HFF-Myc (cell line): ENCODE data around the gene PPA2.
"Not testable (repeated sequence)": the region's sequence is repeated elsewhere in the genome, so short reads cannot be mapped to it uniquely, and the experiment has no call there.

Experiments
- DNase-seq: peaks from one replicate; pipeline ENCODE4 v3.0.0-alpha.2; 2011; ENCODE audit warnings: low read depth; ENCODE audit errors: extremely low read depth
- H3K4me3 ChIP-seq: replicated peaks from 2 replicates; pipeline ENCODE4 v1.5.1; 2011; ENCODE audit warnings: low read depth, mild to moderate bottlenecking, control low read depth, low read length
- TF ChIP-seq, protein P1 (sequence below): IDR thresholded peaks from 2 replicates; pipeline ENCODE4 v1.5.1; 2012; ENCODE audit warnings: mild to moderate bottlenecking, low read depth, low read length, control low read depth; ENCODE audit errors: missing control alignments

Gene PPA2

DNA sequence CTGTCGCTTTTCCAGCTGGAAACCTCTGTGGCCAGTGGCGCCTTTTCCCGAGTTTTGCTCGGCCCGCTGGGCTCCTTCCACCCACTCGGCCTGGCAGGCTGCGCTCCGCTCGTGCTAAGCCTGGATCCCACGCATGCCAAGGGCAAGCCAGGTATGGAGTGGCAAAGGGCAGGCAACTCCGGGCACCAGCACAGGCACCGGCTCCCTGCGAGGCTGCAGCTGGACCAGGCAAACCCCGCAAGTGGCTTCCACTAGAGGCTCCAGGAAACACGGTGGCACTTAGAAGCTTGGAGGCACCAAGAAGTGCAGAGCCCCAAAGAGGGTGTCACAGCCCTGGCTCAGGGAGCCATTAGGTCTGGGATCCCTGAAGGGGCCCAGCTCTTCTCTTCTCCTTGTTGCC is 59.5 kb downstream of the PPA2 start:
- DNase-seq: no peak
- TF ChIP-seq, protein P1, sequence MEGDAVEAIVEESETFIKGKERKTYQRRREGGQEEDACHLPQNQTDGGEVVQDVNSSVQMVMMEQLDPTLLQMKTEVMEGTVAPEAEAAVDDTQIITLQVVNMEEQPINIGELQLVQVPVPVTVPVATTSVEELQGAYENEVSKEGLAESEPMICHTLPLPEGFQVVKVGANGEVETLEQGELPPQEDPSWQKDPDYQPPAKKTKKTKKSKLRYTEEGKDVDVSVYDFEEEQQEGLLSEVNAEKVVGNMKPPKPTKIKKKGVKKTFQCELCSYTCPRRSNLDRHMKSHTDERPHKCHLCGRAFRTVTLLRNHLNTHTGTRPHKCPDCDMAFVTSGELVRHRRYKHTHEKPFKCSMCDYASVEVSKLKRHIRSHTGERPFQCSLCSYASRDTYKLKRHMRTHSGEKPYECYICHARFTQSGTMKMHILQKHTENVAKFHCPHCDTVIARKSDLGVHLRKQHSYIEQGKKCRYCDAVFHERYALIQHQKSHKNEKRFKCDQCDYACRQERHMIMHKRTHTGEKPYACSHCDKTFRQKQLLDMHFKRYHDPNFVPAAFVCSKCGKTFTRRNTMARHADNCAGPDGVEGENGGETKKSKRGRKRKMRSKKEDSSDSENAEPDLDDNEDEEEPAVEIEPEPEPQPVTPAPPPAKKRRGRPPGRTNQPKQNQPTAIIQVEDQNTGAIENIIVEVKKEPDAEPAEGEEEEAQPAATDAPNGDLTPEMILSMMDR: no peak
- no peak overlapping the region for H3K4me3 ChIP-seq

DNA sequence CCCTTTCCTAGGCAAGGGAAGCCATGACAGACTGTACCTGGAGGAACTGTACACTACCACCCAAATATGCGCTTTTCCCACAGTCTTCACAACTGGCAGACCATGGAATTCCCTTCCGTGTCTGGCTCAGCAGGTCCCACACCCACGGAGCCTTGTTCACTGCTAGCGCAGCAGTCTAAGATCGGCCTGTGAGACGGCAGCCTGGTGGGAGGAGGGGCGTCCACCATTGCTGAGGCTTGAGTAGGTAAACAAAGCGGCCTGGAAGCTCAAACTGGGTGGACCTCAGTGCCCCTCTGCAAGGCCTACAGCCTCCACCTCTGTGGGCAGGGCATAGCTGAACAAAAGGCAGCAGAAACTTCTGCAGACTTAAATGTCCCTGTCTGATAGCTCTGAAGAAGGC is 64.7 kb downstream of the PPA2 start:
- H3K4me3 ChIP-seq, DNase-seq: not testable (repeated sequence)

- TF ChIP-seq, protein P1: no peak
- DNase-seq: no peak
- no peak overlapping the region for H3K4me3 ChIP-seq
Measured at GRCh38 chr4:105400901-105401677, 72.8 kb downstream of the PPA2 start.

DNA sequence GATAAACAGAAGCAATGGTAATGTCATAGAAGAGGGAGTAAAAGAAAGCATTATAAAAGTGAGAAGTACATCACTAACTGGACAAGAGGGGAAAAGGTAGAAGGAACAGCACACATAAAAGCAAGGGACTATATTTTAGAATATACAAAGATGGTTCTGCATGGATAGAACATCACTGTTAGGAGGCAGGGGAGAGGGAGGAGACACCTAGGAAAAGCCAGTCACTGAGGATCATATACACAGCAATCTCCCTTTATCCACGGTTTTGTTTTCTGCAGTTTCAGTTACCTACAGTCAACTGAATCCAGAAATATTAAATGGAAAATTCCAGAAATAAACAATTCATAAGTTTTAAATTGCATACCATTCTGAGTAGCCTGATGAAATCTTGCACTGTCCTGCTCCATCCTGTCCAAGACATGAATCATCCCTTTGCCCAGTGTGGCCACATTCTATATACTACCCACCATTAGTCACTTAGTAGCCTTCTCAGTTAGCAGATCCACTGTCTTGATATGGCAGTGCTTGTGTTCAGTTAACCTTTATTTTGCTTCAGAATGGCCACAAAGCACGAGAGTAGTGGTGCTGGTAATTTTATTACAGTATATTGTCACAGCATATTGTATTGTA is 74.2 kb downstream of the PPA2 start:
- H3K4me3 ChIP-seq: no peak overlapping the region
- TF ChIP-seq, protein P1: no peak
- DNase-seq: peak; percentile 38

GRCh38 chr4:105392858-105393257 is 81.0 kb downstream of the PPA2 start:
- no peak overlapping the region for H3K4me3 ChIP-seq
- no peak for DNase-seq
- TF ChIP-seq, protein P1: no peak

DNA sequence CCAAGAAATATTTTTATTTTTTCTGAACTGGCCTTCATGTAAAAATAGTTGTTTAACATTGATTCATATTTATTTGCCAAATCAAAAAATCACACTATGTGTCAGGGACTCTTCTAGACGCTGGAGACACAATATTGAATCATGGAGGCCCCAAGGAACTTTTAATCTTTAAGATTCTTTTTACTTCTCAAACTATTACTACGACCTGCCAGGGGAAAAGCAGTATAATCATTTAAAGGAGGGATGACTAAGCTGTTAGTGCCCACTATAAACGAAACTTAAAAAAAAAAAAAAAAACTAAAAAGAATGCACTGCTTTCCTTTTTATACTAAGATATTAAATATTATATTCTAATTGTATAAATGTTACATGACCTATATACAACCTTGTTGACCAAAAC is 84.7 kb downstream of the PPA2 start:
- TF ChIP-seq, protein P1: no peak
- no peak for DNase-seq
- H3K4me3 ChIP-seq: no peak overlapping the region

GRCh38 chr4:105387466-105387865 is 86.4 kb downstream of the PPA2 start:
- TF ChIP-seq, protein P1: no peak
- H3K4me3 ChIP-seq: no peak overlapping the region
- DNase-seq: no peak
